ENCODE data around the gene TLR2.

TLR2 gene

DNA sequence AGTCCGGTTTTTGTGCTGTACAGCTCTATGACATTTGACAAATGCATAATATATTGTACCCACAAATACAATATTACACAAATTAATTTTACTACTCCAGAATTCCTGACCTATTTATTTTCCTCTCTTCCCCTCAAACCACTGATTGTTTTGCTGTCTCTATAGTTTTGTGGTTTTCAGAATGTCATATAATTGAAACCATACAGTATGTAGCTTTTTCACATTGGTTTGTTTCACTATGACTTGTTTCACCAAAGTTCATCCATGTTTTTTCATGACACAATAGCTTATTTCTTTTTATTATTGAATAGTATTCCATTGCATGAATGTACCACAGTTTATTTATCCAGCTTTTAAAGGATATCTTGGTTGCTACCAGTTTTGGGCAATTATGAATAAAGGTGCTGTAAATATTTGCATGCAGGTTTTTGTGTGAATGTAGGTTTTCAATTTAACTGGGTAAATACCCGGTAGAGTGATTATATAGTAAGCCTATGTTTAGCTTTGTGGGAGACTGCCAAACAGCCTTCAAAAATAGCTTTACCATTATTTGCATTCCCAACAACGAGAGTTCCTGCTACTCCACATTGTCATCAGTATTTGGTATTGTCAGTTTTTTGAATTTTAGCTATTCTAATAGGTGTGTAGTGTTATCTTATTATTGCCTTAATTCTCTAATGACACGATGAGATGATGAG lies 49.8 kb downstream of the TLR2 start:
- no peak for DNase-seq

DNA sequence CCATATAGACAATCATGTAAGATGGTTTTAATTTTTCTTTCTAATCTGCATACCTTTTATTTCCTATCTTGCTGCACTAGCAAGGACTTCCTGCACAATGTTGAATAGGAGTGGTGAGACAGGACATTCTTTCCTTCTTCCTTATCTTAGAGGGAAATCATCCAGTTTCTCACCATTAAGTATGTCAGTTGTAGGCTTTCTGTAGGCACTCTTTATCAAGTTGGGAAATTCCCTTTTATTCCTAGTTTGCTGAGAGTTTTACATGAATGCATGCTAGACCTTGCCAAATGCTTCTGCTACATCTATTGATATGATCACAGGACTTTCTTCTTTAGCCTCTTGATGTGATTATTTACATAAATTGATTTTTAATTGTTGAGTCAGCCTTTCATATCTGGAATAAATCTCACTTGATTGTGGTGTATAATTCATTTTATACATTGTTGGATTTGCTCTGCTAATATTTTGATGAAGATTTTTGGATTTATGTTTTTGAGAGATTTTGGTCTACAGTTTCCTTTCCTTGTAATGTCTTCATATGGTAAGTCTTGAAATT lies 51.9 kb downstream of the TLR2 start:
- DNase-seq: no peak

DNA sequence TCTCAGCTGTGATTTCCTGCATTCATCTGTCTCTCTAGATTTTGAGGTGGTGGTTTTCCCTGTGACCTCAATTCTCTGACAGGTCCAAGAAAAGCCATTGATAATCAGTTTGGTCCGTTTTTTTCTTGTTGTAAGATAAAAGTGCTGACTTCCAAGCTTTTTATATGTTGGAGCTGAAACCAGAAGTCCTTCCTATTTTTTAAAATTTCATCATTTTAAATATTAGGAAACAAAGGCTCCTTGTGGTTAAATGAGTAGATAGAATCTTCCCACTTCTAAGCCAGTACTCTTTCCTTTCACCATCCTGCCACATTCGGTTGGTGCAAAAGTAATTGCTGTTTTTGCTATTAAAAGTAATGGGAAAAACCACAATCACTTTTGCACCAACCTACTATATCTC lies 57.5 kb downstream of the TLR2 start:
- no peak for DNase-seq

DNA sequence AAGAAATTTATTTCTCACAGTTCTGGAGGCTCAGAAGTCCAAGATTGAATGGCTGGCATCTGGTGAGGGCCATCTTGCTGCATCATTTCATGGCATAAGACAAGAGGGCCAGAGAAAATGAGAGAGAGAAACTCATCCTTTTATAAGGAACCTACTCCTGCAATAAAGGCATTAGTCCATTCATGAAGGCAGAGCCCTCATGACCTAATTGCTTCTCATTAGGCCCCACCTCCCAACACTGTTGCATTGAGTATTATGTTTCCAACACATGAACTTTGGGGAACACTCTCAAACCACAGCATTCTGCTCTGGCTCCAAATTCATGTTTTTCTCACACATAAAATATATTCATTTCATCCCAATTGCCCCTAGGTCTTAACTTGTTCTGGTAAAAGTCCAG lies 61.6 kb downstream of the TLR2 start:
- DNase-seq: no peak

DNA sequence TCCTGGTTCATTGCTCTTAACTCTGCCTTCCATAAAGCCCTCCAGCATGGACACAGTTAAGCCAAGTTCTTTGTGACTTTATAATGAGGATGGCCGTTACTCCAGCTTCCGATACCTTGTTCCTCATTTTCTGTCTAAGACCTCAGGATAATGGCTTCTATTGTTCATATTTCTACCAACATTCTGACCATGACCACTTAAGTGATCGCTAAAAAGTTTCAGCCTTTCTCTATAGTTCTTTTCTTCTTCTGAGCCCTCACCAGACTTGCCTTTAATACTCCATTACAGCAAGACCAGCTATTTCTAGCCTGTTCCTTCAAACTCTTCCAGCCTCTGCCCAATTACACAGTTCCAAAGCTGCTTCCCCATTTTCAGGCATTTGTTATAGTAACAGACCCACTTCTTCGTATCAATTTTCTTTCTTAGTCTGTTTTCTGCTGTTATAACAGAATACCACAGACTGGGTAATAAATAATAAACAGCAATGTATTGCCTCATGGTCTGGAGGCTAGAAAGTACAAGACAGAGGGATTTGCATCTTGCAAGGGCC lies 63.4 kb downstream of the TLR2 start:
- DNase-seq: no peak

DNA sequence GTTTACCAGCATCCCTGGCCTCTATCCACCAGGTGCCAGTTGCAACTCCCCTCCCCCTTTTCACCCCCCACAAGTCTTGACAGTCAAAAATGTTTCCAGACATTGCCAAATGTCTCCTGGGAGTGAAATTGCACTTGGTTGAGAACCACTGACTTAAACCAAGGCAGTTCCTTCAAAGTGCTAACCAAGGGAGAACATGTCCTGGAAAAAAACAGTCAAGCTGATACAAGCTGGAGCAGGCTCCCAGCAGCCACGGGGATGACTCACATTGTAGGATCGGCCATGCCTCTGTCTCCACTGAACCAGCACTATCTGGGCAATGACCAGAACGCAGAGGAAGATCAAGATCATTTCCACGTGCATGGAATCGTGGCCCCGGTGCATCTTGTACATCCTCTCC lies 64.3 kb downstream of the TLR2 start:
- DNase-seq: no peak

DNA sequence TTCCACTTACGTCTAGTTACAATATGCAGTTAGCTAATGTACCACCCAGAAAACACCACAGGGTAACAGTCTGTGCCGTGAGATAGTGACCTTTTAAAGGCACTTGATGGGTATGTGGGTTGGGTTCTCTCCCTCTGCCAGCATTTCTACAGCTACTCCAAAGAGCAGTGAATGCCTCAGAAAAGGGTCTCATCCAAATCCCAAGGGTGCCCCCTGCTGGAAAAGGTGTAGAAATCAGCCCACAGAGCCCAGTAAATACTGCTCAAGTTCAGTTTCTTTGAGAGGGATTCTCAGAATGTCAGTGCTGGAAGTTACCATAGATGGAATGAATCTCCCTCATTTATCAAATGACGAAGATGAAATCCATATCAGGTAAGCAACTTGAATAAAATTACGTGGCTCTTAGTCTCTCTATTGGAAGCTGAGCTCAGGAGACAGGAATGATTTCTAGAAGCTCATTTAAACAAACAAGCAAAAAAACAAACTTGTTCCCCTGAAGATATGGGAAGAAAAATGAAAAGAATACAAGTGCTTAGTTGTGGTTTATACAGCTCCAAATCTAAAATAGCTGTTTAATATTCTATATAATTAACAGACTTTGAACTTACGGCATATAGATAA lies 66.2 kb downstream of the TLR2 start:
- peak; percentile 78 for DNase-seq

DNA sequence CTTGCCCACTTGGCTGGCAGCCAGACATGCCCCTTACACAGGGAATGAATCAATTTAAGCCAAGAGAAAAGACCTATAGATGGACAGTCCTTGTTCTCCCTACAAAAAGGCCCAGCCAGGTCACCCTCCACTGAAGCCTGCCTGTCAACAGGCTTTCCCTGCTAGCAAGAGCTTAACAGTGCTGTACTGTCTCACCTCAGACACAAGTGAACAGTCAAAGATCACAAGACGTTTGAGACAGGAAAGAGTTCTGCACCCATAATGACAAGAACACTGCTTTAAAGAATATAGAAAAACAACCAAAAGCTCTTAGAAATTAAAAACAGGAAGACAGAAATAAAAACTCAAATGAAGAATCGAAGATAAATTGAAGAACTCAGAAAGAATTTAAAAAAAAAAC lies 71.1 kb downstream of the TLR2 start:
- DNase-seq: no peak
